H1 (cell line): ENCODE results near the gene INTS6. TPM values are rescaled to one million over a fixed set of nuclear protein-coding genes. Genes with fewer than 3 reads are reported as not detected.

Experiments used
- microRNA-seq, 2 experiments: library from miRNA; unstranded; fragments of <30 nt; microRNA quantifications; one replicate each; pipeline versions ENCODE4 to v1.2.0, GENCODE V29; 2016 to 2020; ENCODE audit warnings: borderline microRNAs expressed in 2 of 2, borderline number of aligned reads in 2 of 2, borderline replicate concordance in 1 of 2
- polyA plus RNA-seq, 7 experiments: library from polyadenylated mRNA; depleted of rRNA in 3 of 7; stranded (reverse) in 5 of 7; unstranded in 2 of 7; fragments of >200 nt in 5 of 7; fragments of 200-250 nt in 2 of 7; gene quantifications; 1 replicate in 5 of 7; 2 replicates in 1 of 7; 4 replicates in 1 of 7; pipeline versions ENCODE4 v1.2.1 to v1.2.3, GENCODE V29; 2011 to 2013; ENCODE audit warnings: missing spikeins in 2 of 7, mixed read lengths in 2 of 7
- small RNA-seq: library from polyadenylated mRNA; stranded (forward); fragments of <200 nt; extraction: miRNeasy Mini kit (QIAGEN cat#:217004); gene quantifications from one replicate; pipeline ENCODE3, GENCODE V24; 2013; ENCODE audit not compliant: insufficient read depth
- total RNA-seq: library from RNA; stranded (reverse); fragmentation: NEBNext Ultra II Directional; extraction: Animal tissue kit (Norgen Biotek cat#: 25700); gene quantifications from 2 replicates; pipeline ENCODE4 v1.2.1, GENCODE V29; 2021

The INTS6 gene
- total and polyA plus RNA-seq, 2 of the 8 experiments (the other 6 are each of a cell fraction or from before 2014, with no cell fraction given) = 12.6 to 42.8 TPM

Small RNA genes lying within 50 kb of the gene (microRNA-seq; reads per million reads assigned to microRNA genes)
- gene MIR5693 = 0 reads per million in 2 experiments

Small RNA genes lying within 50 kb of the gene (small RNA-seq; reads per million reads assigned to genes)
- not detected for gene MIR5693
- gene RN7SL320P = not detected
- gene SNRPGP11 = not detected

Other genes with a start within 250 kb of the INTS6 start
- gene FAM124A, start 230.6 kb downstream of the INTS6 start, total RNA-seq = 47.1 and 49.9 TPM in 2 replicates
- 40.7 and 47.1 TPM in 2 replicates for gene FAM124A, start 230.6 kb downstream of the INTS6 start, polyA plus RNA-seq (2011; rRNA removed)
- 0.15 and 0.34 TPM in 2 replicates for gene SERPINE3, start 113.3 kb downstream of the INTS6 start, total RNA-seq
- gene SERPINE3, start 113.3 kb downstream of the INTS6 start, polyA plus RNA-seq (2011; rRNA removed) = 1.0 and 1.1 TPM in 2 replicates
- 29.0 and 31.1 TPM in 2 replicates for gene WDFY2, start 131.4 kb upstream of the INTS6 start, total RNA-seq
- 13.5 and 13.9 TPM in 2 replicates for gene WDFY2, start 131.4 kb upstream of the INTS6 start, polyA plus RNA-seq (2011; rRNA removed)